ENCODE data around the gene KAZALD1.
A peak's percentile ranks its signal among the peaks of the same experiment; 100 is the strongest.

KAZALD1 gene

DNA sequence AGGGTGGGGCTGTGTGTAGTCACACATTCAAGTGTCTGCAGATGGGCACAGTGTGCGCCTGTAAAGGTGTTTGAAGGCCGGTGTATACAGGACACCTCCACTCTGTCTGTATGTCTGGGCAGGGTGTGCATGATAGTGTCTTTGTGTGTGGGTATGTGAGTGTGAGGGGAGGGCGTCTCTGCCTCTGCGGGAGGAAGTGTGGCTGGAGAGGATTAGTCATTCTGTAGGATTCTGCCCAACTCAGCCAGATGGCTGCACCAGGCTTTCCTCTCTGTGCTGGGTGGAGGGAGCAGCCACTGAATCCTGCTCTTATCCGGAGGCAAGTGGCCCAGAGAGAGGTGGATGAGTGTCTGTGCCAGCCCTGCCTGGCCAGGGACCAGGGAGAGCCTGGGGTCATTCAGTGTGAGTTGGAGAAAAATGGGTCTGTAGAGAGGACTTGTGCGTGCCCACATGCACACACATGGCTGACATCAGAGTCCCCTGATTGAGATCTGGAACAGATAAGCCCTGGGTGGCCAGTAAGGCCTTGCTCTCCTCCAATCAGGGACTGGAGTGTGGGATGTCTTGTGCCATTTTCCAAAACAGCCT is 29.1 kb upstream of the KAZALD1 start (continued):
- TF ChIP-seq, protein P1, sequence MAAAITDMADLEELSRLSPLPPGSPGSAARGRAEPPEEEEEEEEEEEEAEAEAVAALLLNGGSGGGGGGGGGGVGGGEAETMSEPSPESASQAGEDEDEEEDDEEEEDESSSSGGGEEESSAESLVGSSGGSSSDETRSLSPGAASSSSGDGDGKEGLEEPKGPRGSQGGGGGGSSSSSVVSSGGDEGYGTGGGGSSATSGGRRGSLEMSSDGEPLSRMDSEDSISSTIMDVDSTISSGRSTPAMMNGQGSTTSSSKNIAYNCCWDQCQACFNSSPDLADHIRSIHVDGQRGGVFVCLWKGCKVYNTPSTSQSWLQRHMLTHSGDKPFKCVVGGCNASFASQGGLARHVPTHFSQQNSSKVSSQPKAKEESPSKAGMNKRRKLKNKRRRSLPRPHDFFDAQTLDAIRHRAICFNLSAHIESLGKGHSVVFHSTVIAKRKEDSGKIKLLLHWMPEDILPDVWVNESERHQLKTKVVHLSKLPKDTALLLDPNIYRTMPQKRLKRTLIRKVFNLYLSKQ (tag by site-specific recombination; IDR thresholded peaks at IDR 0.05; ENCODE audit: borderline replicate concordance), result no peak
- no peak for TF ChIP-seq ZNF324 (tag by site-specific recombination; IDR thresholded peaks at IDR 0.05)
- peak; percentile 87 for TF ChIP-seq ZNF366 (tag by site-specific recombination; conservative IDR thresholded peaks at IDR 0.05)
- no peak for TF ChIP-seq ZNF112 (tag by site-specific recombination; IDR thresholded peaks at IDR 0.05)
- TF ChIP-seq, protein P2, sequence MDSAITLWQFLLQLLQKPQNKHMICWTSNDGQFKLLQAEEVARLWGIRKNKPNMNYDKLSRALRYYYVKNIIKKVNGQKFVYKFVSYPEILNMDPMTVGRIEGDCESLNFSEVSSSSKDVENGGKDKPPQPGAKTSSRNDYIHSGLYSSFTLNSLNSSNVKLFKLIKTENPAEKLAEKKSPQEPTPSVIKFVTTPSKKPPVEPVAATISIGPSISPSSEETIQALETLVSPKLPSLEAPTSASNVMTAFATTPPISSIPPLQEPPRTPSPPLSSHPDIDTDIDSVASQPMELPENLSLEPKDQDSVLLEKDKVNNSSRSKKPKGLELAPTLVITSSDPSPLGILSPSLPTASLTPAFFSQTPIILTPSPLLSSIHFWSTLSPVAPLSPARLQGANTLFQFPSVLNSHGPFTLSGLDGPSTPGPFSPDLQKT (IDR thresholded peaks at IDR 0.05; ENCODE audit: borderline replicate concordance, low read depth, low read length), result no peak
- no peak for TF ChIP-seq PRDM2 (tag by site-specific recombination; IDR thresholded peaks at IDR 0.05; ENCODE audit: borderline replicate concordance)
- TF ChIP-seq HOXA7 (CRISPR knock-in tag; IDR thresholded peaks at IDR 0.05; ENCODE audit: borderline replicate concordance), result no peak
- TF ChIP-seq ZNF19 (tag by site-specific recombination; IDR thresholded peaks at IDR 0.05; ENCODE audit: low read depth), result no peak
- no peak for TF ChIP-seq YY2 (tag by site-specific recombination; IDR thresholded peaks at IDR 0.05)
- peak; percentile 26; the same call in 1 of the 2 replicates for TF ChIP-seq ZNF18 (tag by site-specific recombination; IDR thresholded peaks at IDR 0.05)
- TF ChIP-seq, protein P3, sequence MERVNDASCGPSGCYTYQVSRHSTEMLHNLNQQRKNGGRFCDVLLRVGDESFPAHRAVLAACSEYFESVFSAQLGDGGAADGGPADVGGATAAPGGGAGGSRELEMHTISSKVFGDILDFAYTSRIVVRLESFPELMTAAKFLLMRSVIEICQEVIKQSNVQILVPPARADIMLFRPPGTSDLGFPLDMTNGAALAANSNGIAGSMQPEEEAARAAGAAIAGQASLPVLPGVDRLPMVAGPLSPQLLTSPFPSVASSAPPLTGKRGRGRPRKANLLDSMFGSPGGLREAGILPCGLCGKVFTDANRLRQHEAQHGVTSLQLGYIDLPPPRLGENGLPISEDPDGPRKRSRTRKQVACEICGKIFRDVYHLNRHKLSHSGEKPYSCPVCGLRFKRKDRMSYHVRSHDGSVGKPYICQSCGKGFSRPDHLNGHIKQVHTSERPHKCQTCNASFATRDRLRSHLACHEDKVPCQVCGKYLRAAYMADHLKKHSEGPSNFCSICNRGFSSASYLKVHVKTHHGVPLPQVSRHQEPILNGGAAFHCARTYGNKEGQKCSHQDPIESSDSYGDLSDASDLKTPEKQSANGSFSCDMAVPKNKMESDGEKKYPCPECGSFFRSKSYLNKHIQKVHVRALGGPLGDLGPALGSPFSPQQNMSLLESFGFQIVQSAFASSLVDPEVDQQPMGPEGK (tag by site-specific recombination; IDR thresholded peaks at IDR 0.05), result peak; percentile 91
- no peak for TF ChIP-seq ZNF391 (tag by site-specific recombination; IDR thresholded peaks at IDR 0.05; ENCODE audit: borderline replicate concordance, low read depth)
- no peak for TF ChIP-seq ZNF23 (tag by site-specific recombination; IDR thresholded peaks at IDR 0.05; ENCODE audit: borderline replicate concordance)
- TF ChIP-seq ZNF623 (tag by site-specific recombination; IDR thresholded peaks at IDR 0.05), result 0 out of 2 replicates have a peak, but pooled peaks have one; percentile 7
- no peak for TF ChIP-seq ZNF768 (tag by site-specific recombination; IDR thresholded peaks at IDR 0.05)
- TF ChIP-seq ZNF184 (tag by site-specific recombination; IDR thresholded peaks at IDR 0.05), result no peak
- TF ChIP-seq WT1 (tag by site-specific recombination; IDR thresholded peaks at IDR 0.05), result peak; percentile 73
- peak; percentile 96 for TF ChIP-seq GLIS1 (tag by site-specific recombination; IDR thresholded peaks at IDR 0.05)
- no peak for TF ChIP-seq TCF7L2 (IDR thresholded peaks at IDR 0.05; ENCODE audit: borderline replicate concordance, low read depth, low read length)
- TF ChIP-seq ZSCAN5A (tag by site-specific recombination; IDR thresholded peaks at IDR 0.05), result no peak
- TF ChIP-seq ZNF510 (tag by site-specific recombination; IDR thresholded peaks at IDR 0.05; ENCODE audit: insufficient replicate concordance), result no peak
- TF ChIP-seq, protein P4, sequence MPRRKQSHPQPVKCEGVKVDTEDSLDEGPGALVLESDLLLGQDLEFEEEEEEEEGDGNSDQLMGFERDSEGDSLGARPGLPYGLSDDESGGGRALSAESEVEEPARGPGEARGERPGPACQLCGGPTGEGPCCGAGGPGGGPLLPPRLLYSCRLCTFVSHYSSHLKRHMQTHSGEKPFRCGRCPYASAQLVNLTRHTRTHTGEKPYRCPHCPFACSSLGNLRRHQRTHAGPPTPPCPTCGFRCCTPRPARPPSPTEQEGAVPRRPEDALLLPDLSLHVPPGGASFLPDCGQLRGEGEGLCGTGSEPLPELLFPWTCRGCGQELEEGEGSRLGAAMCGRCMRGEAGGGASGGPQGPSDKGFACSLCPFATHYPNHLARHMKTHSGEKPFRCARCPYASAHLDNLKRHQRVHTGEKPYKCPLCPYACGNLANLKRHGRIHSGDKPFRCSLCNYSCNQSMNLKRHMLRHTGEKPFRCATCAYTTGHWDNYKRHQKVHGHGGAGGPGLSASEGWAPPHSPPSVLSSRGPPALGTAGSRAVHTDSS (tag by site-specific recombination; IDR thresholded peaks at IDR 0.05), result no peak
- no peak for TF ChIP-seq TRIM28 (IDR thresholded peaks at IDR 0.05; ENCODE audit: borderline replicate concordance, low read length)
- TF ChIP-seq MZF1 (tag by site-specific recombination; IDR thresholded peaks at IDR 0.05; ENCODE audit: borderline replicate concordance), result no peak

Measured in HEK293 (cell line).